GM12878 (cell line): ENCODE data around the gene ABT1. TPM values are rescaled to one million over a fixed set of nuclear protein-coding genes. Genes with fewer than 3 reads are reported as not detected.

Experiments used
- ATF2 ChIP-seq: IDR thresholded peaks from 2 replicates; pipeline ENCODE4 v1.6.1; 2012; ENCODE audit warnings: low read length, inconsistent platforms
- ATF3 ChIP-seq: IDR thresholded peaks from 2 replicates; pipeline ENCODE4 v1.6.1; 2011; ENCODE audit warnings: low read depth, mild to moderate bottlenecking, low read length, moderate library complexity, borderline replicate concordance; ENCODE audit errors: extremely low read depth
- BMI1 ChIP-seq: fragments of 450-650 bp; IDR thresholded peaks from 2 replicates; pipeline ENCODE4 v1.6.1; 2016; ENCODE audit warnings: mild to moderate bottlenecking, moderate library complexity, borderline replicate concordance
- ESRRA ChIP-seq: IDR thresholded peaks from 2 replicates; pipeline ENCODE4 v1.6.1; 2012; ENCODE audit warnings: mild to moderate bottlenecking, low read length, improper control_type of control experiment
- IKZF1 ChIP-seq: fragments of 450-650 bp; conservative IDR thresholded peaks from 2 replicates; pipeline ENCODE4 v1.6.1; 2017; ENCODE audit warnings: antibody characterized with exemption, mild to moderate bottlenecking
- IKZF2 ChIP-seq, 2 experiments: fragments of 450-650 bp; IDR thresholded peaks; 2 replicates each; pipeline ENCODE4 v1.6.1; 2017; ENCODE audit warnings: mild to moderate bottlenecking in 2 of 2, moderate library complexity in 2 of 2
- MTA2 ChIP-seq: fragments of 450-650 bp; IDR thresholded peaks from 2 replicates; pipeline ENCODE4 v1.6.1; 2016; ENCODE audit warnings: low read depth, mild to moderate bottlenecking, moderate library complexity
- NBN ChIP-seq: fragments of 450-650 bp; IDR thresholded peaks from 2 replicates; pipeline ENCODE4 v1.6.1; 2016
- NFIC ChIP-seq: IDR thresholded peaks from 2 replicates; pipeline ENCODE4 v1.6.1; 2012; ENCODE audit warnings: low read depth, mild to moderate bottlenecking, inconsistent platforms, low read length, moderate library complexity
- NFYB ChIP-seq: IDR thresholded peaks from 2 replicates; pipeline ENCODE4 v1.6.1; 2011; ENCODE audit warnings: low read depth, mild to moderate bottlenecking, low read length, improper control_type of control experiment, moderate library complexity; ENCODE audit not compliant: insufficient read depth
- NR2C1 ChIP-seq: fragments of 450-650 bp; IDR thresholded peaks from 2 replicates; pipeline ENCODE4 v1.6.1; 2017; ENCODE audit warnings: antibody characterized with exemption, mild to moderate bottlenecking, moderate library complexity
- RBBP5 ChIP-seq: fragments of 200-600 bp; sonication (generic); conservative IDR thresholded peaks from 2 replicates; pipeline ENCODE4 v1.6.1; 2016
- RELB ChIP-seq: fragments of 450-650 bp; IDR thresholded peaks from 2 replicates; pipeline ENCODE4 v1.6.1; 2017; ENCODE audit warnings: low read depth, mild to moderate bottlenecking, moderate library complexity
- REST ChIP-seq: IDR thresholded peaks from 2 replicates; pipeline ENCODE4 v1.6.1; 2012; ENCODE audit warnings: mild to moderate bottlenecking, low read depth, low read length
- SIX5 ChIP-seq: IDR thresholded peaks from 2 replicates; pipeline ENCODE4 v1.6.1; 2011; ENCODE audit warnings: mild to moderate bottlenecking, low read depth, low read length, moderate library complexity; ENCODE audit not compliant: severe bottlenecking
- SMAD1 ChIP-seq: fragments of 450-650 bp; IDR thresholded peaks from 2 replicates; pipeline ENCODE4 v1.6.1; 2018; ENCODE audit warnings: mild to moderate bottlenecking, low read depth; ENCODE audit not compliant: partially characterized antibody
- SUZ12 ChIP-seq: fragments of 200-600 bp; sonication (generic); IDR thresholded peaks from one replicate; pipeline ENCODE4 v1.6.1; 2018; ENCODE audit warnings: antibody characterized with exemption, mild to moderate bottlenecking; ENCODE audit not compliant: unreplicated experiment
- TCF3 ChIP-seq: IDR thresholded peaks from 2 replicates; pipeline ENCODE4 v1.6.1; 2012; ENCODE audit warnings: low read depth, mild to moderate bottlenecking, low read length, borderline replicate concordance; ENCODE audit not compliant: insufficient read depth
- TCF7 ChIP-seq: IDR thresholded peaks from 2 replicates; pipeline ENCODE4 v1.6.1; 2014; ENCODE audit warnings: antibody characterized with exemption, borderline replicate concordance
- USF2 ChIP-seq: IDR thresholded peaks from 2 replicates; pipeline ENCODE4 v1.6.1; 2011; ENCODE audit warnings: low read depth, low read length, improper control_type of control experiment, borderline replicate concordance
- WRNIP1 ChIP-seq: IDR thresholded peaks from 2 replicates; pipeline ENCODE4 v1.6.1; 2011; ENCODE audit warnings: low read depth, low read length, improper control_type of control experiment, borderline replicate concordance
- ZNF384 ChIP-seq: IDR thresholded peaks from 2 replicates; pipeline ENCODE4 v1.6.1; 2012; ENCODE audit warnings: low read depth, mild to moderate bottlenecking, low read length, improper control_type of control experiment, borderline replicate concordance
- polyA plus RNA-seq, 11 experiments: library from polyadenylated mRNA; depleted of rRNA in 4 of 11; unstranded in 6 of 11; stranded (reverse) in 5 of 11; fragments of >200 nt; fragmentation: Nextera tagmentation in 4 of 11; fragmentation: Illumina TruSeq in 1 of 11; extraction: Ambion mirVana in 4 of 11; extraction: Trizol in 1 of 11; gene quantifications; 1 replicate in 1 of 11; 2 replicates in 10 of 11; pipeline versions ENCODE4 v1.2.1 to v1.2.3, GENCODE V29; 2011 to 2016; ENCODE audit warnings: inconsistent platforms in 2 of 11, missing spikeins in 2 of 11, low read depth in 1 of 11
- total RNA-seq, 4 experiments: library from RNA; depleted of rRNA in 3 of 4; stranded (reverse); fragments of >200 nt in 3 of 4; fragmentation: Illumina TruSeq in 1 of 4; extraction: Trizol in 1 of 4; gene quantifications; 2 replicates each; pipeline versions ENCODE4 v1.2.1 to v1.2.3, GENCODE V29; 2013 to 2021

The ABT1 gene
- total and polyA plus RNA-seq, 10 of the 15 experiments (the other 5 are each of a cell fraction or from before 2014, with no cell fraction given), result 8.4 to 43.5 (median 28.2) TPM

GRCh38 chr6:26561533-26562466, 35.0 kb upstream of the ABT1 start (continued):
- TF ChIP-seq REST (no peak), IKZF2 (IDR thresholded peaks at IDR 0.05) (peak; percentile 46 to 60; a peak in 1 of 4 replicates), ESRRA (no peak), SIX5 (no peak), BMI1 (no peak), RELB (peak; percentile 30; the same call in 1 of the 2 replicates), ATF3 (no peak), USF2 (no peak), ZNF384 (no peak), NBN (0 out of 2 replicates have a peak, but pooled peaks have one; percentile 35), SUZ12 (no peak), TCF3 (no peak), NFYB (no peak), NFIC (no peak), NR2C1 (no peak), WRNIP1 (no peak), IKZF1 (peak; percentile 67), ATF2 (no peak), TCF7 (no peak), SMAD1 (no peak), MTA2 (no peak), RBBP5 (no peak)
